Stimulated activated CD4-positive, alpha-beta T cell treated with anti-CD3 and anti-CD28 coated beads, Interleukin-4, amount 100 ng/mL, for 1 hour (primary cell): ENCODE data around the gene SLC22A2.

Experiments
- DNase-seq: peaks from one replicate; pipeline ENCODE4 v3.0.0-alpha.2; 2020

SLC22A2 gene

GRCh38 chr6:160203522-160203921 lies 55.1 kb downstream of the SLC22A2 start:
- DNase-seq: no peak

- no peak for DNase-seq
These were observed 55.5 kb downstream of the SLC22A2 start for GRCh38 chr6:160203076-160203475.

GRCh38 chr6:160202411-160202810 lies 56.2 kb downstream of the SLC22A2 start:
- DNase-seq: no peak

GRCh38 chr6:160201061-160201460 lies 57.6 kb downstream of the SLC22A2 start:
- DNase-seq: no peak

GRCh38 chr6:160198606-160199211 lies 59.9 kb downstream of the SLC22A2 start:
- no peak for DNase-seq

- DNase-seq: no peak
These were observed 61.0 kb downstream of the SLC22A2 start for GRCh38 chr6:160197662-160198061.

- no peak for DNase-seq
These were observed 63.8 kb downstream of the SLC22A2 start for GRCh38 chr6:160194808-160195207.

- DNase-seq: no peak
These were observed 65.8 kb downstream of the SLC22A2 start for GRCh38 chr6:160192840-160193239.

GRCh38 chr6:160190973-160191372 lies 67.6 kb downstream of the SLC22A2 start:
- DNase-seq: no peak

- DNase-seq: no peak
These were observed 68.5 kb downstream of the SLC22A2 start for GRCh38 chr6:160190081-160190480.

GRCh38 chr6:160188773-160189172 lies 69.8 kb downstream of the SLC22A2 start:
- no peak for DNase-seq

GRCh38 chr6:160180706-160181105 lies 77.9 kb downstream of the SLC22A2 start:
- no peak for DNase-seq

GRCh38 chr6:160178271-160178670 lies 80.3 kb downstream of the SLC22A2 start:
- DNase-seq: no peak

- DNase-seq: no peak
These were observed 81.4 kb downstream of the SLC22A2 start for GRCh38 chr6:160177220-160177619.

GRCh38 chr6:160174681-160175080 lies 83.9 kb downstream of the SLC22A2 start:
- DNase-seq: no peak

GRCh38 chr6:160173806-160174527 lies 84.7 kb downstream of the SLC22A2 start:
- DNase-seq: no peak

GRCh38 chr6:160172704-160173103 lies 85.9 kb downstream of the SLC22A2 start:
- no peak for DNase-seq

- DNase-seq: no peak
These were observed 88.5 kb downstream of the SLC22A2 start for GRCh38 chr6:160170018-160170680.

- no peak for DNase-seq
These were observed 90.8 kb downstream of the SLC22A2 start for GRCh38 chr6:160167604-160168399.
